OCI-M2 (cell line): ENCODE results near the gene PTPRK.

Experiments used
- DNase-seq: peaks from one replicate; lab custom pipeline; 2025; ENCODE audit not compliant: unreplicated experiment; lab: John Stamatoyannopoulos, UW

PTPRK gene

DNA sequence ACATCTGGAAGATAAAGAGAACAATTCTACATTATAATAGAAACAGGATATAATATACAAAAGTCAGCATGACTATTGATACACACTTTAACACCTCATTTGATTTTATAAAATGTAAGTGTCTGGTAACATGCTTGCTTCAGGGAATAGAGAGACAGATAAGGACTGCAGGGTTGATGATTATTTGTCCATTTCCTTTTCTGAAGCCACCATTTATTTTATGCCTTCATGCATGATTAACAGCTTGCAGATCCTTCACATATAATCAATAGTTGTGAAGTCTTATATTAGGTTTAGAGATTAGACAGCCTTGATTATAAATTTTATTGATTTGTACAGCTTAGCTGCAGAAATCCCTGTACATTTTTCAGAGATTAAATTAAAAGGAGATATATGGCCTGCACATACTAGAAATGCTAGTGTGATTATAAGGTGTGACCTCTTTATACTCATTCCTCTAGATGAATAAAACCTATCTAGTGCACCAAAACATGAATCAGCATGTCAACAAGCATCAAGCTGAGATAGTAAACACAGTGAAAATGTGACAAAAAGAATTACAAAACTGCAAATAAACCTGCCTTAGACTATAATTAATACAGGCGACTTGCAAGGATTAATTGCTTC is 420.7 kb downstream of the PTPRK start:
- no peak for DNase-seq

DNA sequence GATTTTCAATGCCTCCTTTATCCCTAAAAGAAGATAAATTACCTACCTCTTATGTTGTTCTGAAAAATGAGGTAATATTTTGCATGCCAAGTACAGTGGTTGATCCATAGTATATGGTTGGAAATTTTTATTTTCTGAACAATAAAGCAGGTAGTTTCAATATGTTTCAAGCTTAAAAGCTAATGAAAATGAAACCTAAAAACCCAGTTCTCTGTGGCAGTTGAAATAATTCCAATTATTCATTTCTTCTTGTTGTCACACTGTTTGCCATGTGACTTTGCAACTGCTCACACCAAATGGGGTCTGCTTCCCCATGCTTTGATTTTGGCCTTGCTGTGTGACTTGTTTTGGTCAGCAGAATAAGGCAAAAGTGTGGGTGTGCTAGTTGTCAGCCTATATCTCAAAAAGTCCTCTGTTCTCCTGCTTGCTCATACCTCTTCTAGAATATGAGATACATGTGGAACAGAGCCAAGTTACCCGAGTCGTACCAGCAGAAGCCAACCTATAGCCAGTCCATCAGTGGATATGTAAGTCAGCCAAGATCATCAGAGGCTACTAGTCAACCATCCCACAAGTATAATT is 422.3 kb downstream of the PTPRK start:
- DNase-seq = no peak

DNA sequence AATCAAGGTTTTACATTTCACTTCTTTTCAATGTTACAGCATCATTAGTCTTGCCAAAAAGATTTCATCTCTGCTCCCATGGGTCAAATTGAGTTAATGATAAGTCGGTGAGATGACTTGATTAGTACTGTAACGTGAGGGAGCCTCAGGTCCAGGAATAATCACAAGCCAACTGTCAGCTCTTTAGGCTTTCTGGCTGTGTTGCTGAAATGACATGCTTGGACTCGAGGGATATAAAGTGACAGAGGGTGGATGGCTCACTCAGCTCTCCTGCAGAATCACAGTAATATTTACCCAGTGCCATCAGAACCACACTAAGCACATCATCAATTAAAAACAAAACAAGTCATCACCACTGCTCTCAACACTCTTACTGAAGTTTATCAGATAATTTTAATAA is 423.4 kb downstream of the PTPRK start:
- no peak for DNase-seq

DNA sequence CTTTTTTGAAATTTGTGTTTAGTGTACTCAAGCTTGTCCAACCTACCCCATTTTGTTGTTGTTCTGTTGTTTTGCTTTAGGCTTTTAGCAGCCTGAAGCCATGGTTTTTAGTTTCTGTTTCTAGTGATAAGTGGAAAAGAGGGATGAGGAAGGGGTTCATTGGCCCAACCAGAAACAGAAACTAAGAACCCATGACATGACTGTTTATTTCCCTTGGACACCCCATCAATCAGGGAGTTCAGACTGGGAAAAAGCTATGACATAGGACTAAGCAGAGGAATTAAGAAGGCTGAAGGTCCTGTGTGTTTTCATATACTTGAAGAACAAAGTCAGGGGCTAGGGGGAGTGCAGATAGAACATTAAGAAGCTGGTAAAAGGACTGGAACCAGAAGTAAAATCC is 425.0 kb downstream of the PTPRK start:
- no peak for DNase-seq

DNA sequence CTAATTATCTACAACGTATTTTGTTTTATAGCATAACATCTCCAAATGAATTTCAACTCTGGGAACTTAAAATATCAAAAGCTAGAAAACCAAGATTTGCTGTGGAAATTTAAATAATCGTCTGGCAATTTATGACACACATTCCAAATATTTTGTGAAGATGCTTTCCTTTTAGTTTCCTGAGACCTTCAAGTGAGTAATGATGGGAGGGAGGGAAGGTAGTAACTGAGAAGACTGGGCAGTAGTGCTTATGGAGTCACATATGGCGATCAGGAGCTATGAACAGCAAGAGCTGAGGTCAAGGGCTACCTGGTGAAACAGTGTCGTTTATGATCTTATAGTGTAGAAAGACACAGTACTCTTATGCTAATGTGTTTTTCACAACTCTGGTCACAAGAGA is 441.4 kb downstream of the PTPRK start:
- no peak for DNase-seq

DNA sequence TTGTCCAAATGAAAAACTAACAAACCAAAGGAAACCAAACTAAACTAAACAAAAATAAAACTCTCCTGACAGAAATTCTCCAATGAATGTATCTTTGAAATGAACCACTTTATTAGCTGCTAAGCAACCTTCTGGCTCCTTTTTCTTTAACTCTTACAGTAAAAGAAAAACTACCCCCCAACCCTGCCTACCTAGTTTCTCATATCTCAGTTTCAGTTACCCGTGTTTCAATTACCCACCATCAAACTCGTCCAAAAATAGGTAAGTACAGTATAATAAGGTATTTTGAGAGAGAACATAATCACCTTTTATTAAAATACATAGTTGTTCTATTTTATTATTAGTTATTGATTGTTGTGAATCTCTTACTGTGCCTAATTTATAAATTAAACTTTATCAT is 442.1 kb downstream of the PTPRK start:
- DNase-seq = no peak

DNA sequence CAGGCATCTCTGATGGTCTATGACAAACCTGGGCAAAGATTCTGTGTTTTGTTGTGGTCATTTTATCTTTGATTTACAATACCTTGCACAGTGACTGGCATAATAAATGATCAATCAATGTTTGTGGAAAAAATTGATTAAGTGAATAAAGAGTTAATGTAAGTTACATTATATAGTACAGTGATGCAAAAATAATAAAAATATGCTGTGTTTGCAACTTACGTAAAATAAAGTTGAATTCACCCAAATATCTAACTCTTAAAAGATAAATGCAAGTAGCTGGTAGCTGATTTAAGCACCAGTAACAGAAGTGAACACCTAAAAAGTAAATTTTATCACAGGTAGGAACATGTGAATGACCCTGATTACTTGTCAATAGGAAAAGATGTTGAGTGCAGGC is 443.6 kb downstream of the PTPRK start:
- no peak for DNase-seq

DNA sequence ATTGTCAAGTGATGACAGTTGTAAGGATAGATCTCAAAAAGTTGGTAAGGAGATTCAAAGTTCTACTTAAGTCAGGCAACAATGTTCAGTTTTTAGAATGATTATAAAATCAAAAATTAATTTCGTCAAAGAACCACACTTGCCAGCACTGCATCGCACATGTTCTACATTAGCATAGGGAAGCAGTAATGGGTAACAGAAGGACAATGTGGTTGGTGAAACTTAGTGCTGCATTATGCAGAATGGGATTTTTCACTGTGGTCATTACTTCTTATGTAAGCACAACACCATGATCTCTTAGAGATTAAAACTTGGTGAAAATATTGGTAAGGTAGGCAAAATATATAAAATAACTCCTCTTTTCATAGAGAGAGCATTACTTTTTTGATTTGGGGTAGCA is 445.8 kb downstream of the PTPRK start:
- no peak for DNase-seq

DNA sequence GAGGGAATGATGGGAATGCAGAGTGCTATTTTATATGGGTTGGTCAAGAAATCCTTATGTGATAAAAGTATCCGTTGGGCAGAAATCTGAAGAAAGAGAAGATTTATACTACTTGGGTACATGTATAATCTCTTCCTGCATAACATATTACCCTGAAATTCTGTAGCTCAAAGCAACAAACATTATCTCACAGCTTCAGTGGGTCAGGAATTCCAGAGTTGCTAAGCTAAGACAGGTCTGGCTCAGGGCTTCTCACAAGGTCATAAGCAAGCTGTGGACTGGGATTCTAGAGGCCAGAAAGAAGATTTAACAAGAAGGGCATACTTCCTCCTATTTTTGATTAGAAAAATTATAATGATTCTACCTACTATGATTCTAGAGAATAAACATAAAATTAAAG is 447.0 kb downstream of the PTPRK start:
- DNase-seq = no peak

DNA sequence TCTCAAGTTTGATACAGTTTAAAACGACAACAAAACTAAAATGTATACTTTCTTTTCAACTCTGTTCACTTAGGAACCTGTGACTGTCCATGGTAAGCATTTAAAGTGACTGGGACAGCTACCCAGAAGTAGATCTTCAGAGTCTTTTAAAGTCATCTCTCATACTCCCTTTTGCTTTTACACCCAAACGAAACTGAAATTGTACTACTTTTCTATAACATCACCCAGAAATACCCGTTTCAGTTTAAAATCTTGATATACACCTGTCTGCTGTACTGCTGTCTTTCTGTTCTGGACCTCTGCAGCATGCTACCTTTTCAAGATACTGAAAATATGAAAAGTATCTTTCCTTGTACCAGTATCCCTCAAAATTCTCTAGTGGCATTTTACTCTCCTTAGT is 449.2 kb downstream of the PTPRK start:
- DNase-seq = no peak

DNA sequence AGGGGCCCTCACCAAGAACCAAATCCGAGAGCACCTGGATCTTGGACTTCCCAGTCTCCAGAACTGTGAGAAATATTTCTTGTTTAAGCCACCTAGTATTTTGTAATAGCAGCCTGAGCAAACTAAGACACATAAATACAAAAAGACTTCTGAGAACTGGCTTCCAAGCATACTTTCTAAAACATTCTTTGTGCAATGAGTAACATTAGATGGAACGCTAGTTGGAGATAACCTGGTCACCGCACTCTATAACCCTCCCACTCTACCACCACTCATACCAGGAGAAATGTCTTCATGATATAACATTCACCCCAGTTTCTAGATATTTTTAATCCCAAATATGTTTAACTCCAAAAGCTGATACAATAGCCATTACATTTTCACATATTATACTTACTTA is 450.0 kb downstream of the PTPRK start:
- DNase-seq = no peak

DNA sequence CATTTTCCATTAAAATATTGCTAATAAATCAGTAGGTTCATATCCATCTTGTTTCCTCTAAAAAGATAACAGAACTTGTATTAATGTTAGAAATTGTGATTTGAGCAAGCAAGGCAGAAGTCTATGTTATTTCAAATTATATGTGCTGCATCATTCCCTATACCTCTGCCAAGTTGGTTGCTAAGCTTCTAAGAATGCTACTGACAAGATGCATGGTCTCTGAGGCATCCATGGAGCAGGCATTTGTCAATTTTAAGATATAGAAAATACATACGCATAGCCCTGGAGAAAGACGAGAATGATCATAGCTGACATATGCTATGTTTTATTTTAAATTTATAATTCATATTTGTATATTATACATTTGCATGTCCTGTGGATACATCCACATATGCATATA is 451.2 kb downstream of the PTPRK start:
- DNase-seq = no peak

DNA sequence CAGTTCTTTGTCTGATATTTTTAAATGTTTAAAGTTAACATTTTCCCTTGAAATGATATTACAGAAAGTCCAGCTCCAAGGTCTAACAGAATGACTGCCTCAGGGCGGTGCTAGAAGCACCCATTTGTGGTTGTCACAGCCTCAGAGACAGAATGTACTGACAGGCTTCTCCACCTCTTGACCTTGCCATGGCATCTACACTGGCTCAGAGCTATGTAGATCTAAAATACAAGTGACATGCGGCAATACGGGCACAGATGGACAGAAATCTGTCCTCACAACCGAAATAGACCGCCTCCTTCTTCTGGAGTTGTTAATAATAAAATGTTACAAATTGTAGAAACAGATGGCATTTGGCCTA is 452.3 kb downstream of the PTPRK start:
- no peak for DNase-seq

DNA sequence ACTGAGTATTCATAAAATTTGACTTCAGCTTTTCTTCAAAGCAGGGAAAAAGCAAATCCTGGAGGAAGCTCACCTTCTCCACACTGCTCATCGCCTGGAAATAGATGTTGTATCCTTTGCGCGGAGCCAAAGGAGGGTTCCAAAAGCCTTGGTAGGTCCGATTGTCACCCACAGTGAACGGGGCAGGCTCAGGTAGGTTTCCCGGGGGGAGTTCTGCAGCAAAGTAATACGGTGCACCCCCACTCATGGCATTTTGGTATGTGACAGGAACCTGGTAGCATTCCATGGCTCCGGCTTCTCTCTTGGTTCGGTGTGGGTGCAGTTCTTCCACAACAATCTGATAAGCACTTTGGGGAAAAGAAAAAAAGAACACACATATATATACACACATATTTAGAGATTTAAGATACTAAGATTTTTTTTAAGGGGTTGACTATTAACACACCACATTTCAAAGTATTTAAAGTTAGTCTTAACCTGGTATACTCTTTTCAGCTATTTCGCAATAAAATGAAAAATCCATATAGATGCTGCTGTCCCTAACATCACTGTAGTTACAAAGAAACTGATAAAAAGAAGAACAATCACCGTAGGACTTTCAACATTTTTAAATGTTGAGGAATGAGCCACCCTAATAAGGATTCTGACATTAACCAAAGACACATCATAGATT is 452.8 kb downstream of the PTPRK start:
- no peak for DNase-seq

DNA sequence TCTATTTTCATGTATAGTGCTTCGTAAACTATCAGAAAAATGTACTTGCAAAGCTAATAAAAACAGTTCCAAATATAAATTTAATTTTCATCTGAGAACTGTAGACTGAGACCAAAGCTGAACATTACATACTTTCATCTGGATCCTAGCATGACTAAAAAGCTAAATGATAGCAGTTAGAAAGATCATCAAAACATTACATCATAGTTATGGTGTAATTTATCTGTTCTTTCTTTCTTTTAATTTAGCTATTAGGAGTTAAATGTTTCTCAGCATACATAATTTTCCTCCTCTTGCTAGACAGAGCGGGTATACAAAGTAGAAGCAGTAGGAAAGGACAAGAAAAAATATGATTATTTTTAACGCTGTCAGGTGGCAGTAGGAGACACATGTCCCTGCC is 455.3 kb downstream of the PTPRK start:
- no peak for DNase-seq

DNA sequence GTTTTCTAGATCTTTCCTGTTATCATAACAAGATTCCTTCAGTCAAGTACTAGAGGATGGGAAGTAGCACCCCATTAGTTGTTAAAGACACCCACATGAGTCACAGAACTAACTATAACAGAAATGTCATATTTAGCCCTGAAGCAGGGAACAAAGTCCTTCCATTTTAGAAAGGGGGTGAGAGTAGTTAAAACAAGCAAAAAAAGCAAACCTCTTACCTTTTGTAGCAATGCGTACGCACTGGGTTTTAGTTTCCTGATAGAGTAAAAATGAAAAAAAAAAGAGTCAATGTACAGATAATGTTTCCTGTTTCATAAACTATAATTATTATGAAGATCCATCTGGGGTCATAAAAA is 455.9 kb downstream of the PTPRK start:
- DNase-seq = no peak

DNA sequence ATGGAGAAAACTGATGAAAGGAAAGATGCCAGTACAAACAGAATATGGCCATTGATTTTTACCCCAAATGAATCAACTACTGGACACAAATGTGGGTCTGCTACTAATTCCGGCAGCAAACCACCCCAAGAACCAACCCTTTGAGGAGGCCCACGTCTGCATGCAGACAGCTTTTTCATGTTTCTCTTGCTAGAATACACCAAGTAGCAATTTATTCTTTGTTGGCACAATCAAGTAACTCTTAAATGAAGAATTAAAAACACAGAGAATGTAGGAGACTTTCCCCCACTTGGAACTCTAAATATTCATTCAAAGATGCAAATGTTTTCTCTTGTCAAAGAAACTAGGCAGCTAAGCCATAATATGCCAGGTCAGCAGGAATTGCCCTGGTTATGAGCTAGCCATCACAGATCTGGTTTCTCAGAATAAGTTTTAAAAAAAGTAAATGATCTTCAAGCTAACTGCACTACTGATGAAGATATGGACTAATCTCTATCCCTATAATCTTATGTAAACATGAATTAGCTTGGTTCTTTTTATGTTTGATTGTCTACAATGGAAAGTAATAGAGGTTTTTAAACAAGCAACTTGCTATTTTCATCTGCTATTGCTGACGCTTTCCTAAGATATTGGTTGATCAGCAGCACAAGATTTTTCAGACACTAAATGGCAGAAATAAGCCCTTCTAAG is 456.4 kb downstream of the PTPRK start:
- DNase-seq = no peak

DNA sequence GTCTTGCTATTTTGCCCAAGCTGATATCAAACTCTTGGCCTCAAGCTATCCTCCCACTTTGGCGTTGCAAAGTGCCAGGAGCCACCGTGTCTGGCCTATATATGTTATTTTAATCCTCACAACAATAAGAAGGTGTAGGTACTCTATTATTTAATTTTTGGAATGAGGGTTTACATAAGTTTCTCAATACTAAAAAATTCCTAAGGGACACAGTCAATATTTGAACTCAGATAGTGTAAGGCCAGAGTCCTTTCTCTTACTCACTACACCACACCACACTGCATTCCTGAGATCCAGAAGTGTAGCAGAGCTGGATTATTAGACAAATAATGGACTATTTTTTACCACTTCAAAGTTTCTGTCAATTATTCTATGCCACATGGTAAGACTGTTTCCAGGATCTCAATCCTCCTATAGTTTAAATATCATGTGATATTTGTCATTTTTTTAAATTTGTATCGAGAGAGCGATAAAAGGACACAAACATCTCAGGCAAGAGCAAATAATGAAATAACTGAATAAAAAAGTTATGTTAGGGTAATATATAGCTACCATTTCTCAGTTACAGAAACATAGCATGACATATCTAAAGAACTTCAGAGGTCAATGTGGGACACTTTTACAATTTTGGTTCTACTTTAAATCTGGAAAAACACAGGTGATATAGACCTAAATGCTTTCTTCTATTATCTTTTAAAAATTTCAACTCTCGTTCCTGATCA is 457.4 kb downstream of the PTPRK start:
- no peak for DNase-seq

DNA sequence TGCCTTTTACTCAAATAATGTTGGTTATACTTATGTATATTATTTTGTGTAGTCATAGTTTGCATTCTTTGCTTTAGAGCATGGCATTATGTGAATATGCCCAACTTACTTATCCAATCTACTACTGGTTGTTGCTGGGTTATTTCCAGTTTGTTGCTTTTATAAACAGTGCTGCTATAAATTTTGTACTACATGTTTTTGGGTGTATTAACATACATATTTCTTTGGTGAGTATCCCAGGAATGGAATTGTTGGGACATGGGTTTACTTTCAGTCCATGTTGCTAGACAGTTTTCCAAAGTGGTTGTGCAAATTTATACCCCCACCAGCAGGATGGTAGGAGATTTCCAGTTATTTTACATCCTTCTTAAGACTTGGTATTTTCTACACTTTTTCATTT is 462.5 kb downstream of the PTPRK start:
- DNase-seq = no peak

DNA sequence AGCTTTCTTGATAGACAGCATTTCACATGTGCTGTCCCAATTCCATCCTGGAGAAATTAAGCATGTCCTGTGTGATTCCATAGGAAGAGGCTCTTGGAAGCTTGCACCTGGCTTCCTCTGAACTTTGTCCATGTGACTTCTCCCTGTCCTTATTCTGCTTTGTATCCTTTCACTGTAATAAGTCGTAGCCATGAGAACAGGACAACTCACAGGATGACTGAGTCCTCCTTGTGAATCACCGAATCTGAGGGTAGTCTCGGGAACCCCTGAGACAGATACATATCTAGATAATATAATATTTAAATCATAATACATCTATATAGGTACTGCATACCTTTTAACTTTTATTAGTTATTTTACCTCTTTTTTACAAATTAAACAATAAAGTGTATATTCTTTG is 462.9 kb downstream of the PTPRK start:
- no peak for DNase-seq

DNA sequence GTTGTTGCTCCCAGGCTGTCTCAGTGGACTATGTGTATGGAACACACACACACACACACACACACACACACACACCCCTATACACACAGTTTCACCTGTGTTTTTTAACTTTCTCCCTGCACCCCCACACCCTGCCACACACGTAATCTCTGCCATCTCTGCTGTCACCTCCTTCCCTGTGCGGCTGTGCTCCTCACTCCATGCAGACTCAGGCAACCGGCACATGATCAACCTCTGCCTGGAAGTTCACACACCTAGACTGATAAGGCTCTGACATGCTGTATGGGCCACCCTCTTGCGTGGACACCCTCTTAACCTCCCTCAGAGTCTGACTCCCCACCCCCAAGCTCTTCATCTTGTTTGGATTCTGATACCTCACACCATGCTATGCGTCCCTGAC is 467.3 kb downstream of the PTPRK start:
- DNase-seq = no peak

DNA sequence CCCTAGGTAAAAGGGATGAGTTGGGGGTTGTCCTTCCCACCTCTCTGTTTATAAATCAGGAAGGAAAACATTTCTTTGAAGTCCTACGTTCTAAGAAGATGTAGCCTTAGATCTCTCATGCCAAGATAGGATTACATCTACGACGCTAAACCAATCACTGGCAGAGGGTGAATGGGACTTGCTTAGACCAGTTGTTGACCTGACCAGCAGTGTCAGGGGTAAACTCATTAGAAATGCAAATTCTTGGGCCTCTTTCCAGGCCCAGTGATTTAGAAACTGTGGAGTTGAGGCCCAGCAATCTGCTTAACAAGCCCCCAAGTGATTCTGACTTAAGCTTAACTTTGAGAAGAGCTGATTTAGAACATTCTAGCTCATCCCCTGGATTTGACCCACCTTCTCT is 472.4 kb downstream of the PTPRK start:
- DNase-seq = no peak
